ENCODE data around the gene SLC23A3. TPM values are rescaled to one million over a fixed set of nuclear protein-coding genes. Genes with fewer than 3 reads are reported as not detected.
A peak's percentile ranks its signal among the peaks of the same experiment; 100 is the strongest.

The SLC23A3 gene
- total RNA-seq, 1 experiment from 2014 or later = 1.7 TPM

- H3K36me3 ChIP-seq (ENCODE audit: low read depth, low read length) = peaks cover 17% of the 10 kb centered on the region; the same call in 1 of the 2 replicates
- CTCF ChIA-PET = no interaction called here
- peaks cover 24% of the 10 kb centered on the region for H3K4me1 ChIP-seq (ENCODE audit: insufficient read depth, low read length)
Measured at GRCh38 chr2:219179601-219180465, 10.0 kb upstream of the SLC23A3 start.

GRCh38 chr2:219178377-219179175 lies 8.7 kb upstream of the SLC23A3 start:
- ChIA-PET POLR2A (ENCODE audit: unreplicated experiment) (no interaction called here), CTCF (no interaction called here)
- intact Hi-C loops (cut with micrococcal nuclease) = loop anchor here (5.0 kb wide), 1 partner anchor 119 kb away; no protein-coding TSS in a partner anchor

More at GRCh38 chr2:219179601-219180465, 10.0 kb upstream of the SLC23A3 start:
- Histone ChIP-seq H3K9ac (ENCODE audit: low read length) (no peak overlapping the region), H3K4me3 (ENCODE audit: low read length) (peak overlapping the region; percentile 83), H3K4me2 (ENCODE audit: low read length) (peak overlapping the region; percentile 98), H3K9me3 (ENCODE audit: low read length) (no peaks in the 10 kb centered on the region), H3F3A (ENCODE audit: low read length, unreplicated experiment) (peaks cover 5% of the 10 kb centered on the region), H3K27me3 (ENCODE audit: low read length) (no peaks in the 10 kb centered on the region), H2AFZ (ENCODE audit: low read length) (no peak overlapping the region), H3K27ac (ENCODE audit: low read length) (no peak overlapping the region), H3K9me2 (replicated peaks; ENCODE audit: low read length) (no peaks in the 10 kb centered on the region), H4K20me1 (ENCODE audit: low read length) (peaks cover 4% of the 10 kb centered on the region; the same call in 1 of the 2 replicates), H3K79me2 (ENCODE audit: low read length) (peaks cover 42% of the 10 kb centered on the region)
- intact Hi-C loops (cut with micrococcal nuclease) = loop anchor here (5.0 kb wide), 1 partner anchor 117 kb away; no protein-coding TSS in a partner anchor
- POLR2A ChIA-PET (ENCODE audit: unreplicated experiment) = no interaction called here
- DNase-seq = no peak
- ATAC-seq = no peak
- BruUV-seq (replicated peaks) = no TSS peak
- TF ChIP-seq EZH2phosphoT487 (IDR thresholded peaks at IDR 0.05; ENCODE audit: borderline replicate concordance, low read length) (no peak), EZH2 (IDR thresholded peaks at IDR 0.05; ENCODE audit: low read length, unreplicated experiment) (no peak)
- TF ChIP-seq, protein P1, sequence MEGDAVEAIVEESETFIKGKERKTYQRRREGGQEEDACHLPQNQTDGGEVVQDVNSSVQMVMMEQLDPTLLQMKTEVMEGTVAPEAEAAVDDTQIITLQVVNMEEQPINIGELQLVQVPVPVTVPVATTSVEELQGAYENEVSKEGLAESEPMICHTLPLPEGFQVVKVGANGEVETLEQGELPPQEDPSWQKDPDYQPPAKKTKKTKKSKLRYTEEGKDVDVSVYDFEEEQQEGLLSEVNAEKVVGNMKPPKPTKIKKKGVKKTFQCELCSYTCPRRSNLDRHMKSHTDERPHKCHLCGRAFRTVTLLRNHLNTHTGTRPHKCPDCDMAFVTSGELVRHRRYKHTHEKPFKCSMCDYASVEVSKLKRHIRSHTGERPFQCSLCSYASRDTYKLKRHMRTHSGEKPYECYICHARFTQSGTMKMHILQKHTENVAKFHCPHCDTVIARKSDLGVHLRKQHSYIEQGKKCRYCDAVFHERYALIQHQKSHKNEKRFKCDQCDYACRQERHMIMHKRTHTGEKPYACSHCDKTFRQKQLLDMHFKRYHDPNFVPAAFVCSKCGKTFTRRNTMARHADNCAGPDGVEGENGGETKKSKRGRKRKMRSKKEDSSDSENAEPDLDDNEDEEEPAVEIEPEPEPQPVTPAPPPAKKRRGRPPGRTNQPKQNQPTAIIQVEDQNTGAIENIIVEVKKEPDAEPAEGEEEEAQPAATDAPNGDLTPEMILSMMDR (conservative IDR thresholded peaks at IDR 0.05; ENCODE audit: low read depth, low read length) = no peak

More at GRCh38 chr2:219178377-219179175, 8.7 kb upstream of the SLC23A3 start:
- Histone ChIP-seq H4K20me1 (ENCODE audit: low read length) (peaks cover 4% of the 10 kb centered on the region; the same call in 1 of the 2 replicates), H3K4me1 (ENCODE audit: insufficient read depth, low read length) (peaks cover 24% of the 10 kb centered on the region), H3K27ac (ENCODE audit: low read length) (peak overlapping the region; percentile 14; the same call in 1 of the 2 replicates), H3F3A (ENCODE audit: low read length, unreplicated experiment) (peaks cover 5% of the 10 kb centered on the region), H3K9ac (ENCODE audit: low read length) (peak overlapping the region; percentile 87), H3K4me3 (ENCODE audit: low read length) (peak overlapping the region; percentile 83), H3K79me2 (ENCODE audit: low read length) (peaks cover 50% of the 10 kb centered on the region), H3K4me2 (ENCODE audit: low read length) (peak overlapping the region; percentile 98), H3K36me3 (ENCODE audit: low read depth, low read length) (peaks cover 26% of the 10 kb centered on the region; the same call in 1 of the 2 replicates), H3K9me2 (replicated peaks; ENCODE audit: low read length) (no peaks in the 10 kb centered on the region), H3K9me3 (ENCODE audit: low read length) (no peaks in the 10 kb centered on the region), H3K27me3 (ENCODE audit: low read length) (no peaks in the 10 kb centered on the region), H2AFZ (ENCODE audit: low read length) (peak overlapping the region; percentile 81)
- ATAC-seq (peak; percentile 11), DNase-seq (peak; percentile 13)
- BruUV-seq (replicated peaks) = no TSS peak
- TF ChIP-seq EZH2 (IDR thresholded peaks at IDR 0.05; ENCODE audit: low read length, unreplicated experiment) (no peak), EZH2phosphoT487 (IDR thresholded peaks at IDR 0.05; ENCODE audit: borderline replicate concordance, low read length) (no peak)
- TF ChIP-seq, protein P1 (conservative IDR thresholded peaks at IDR 0.05; ENCODE audit: low read depth, low read length) = no peak
